HG03064 (cell line): Measurements from ENCODE around the gene ZDHHC21.
"Not testable (repeated sequence)": the region's sequence is repeated elsewhere in the genome, so short reads cannot be mapped to it uniquely, and the experiment has no call there.

Experiments
- ATAC-seq: cut with Tn5 transposase; IDR thresholded peaks from one replicate; pipeline ENCODE4 v1.9.1; 2021; ENCODE audit warnings: low read depth; ENCODE audit not compliant: unreplicated experiment

ZDHHC21 gene

DNA sequence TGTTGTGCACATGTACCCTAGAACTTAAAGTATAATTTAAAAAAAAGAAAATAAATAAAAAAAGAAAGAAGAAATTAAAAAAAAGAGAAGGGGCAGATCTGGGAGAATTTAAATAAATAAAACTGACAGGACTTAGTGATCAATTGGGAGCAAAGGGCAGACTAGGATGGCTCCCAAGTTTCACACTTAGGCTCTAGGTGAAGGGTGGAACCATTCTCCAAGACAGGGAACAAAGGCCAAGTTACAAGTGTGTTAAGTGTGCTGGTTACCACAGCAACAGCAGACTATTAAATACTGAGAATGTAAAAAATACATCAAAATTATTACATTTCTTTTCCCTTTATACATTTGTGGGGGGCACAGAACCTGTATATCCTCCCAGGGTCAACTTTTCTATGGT is 7.1 kb downstream of the ZDHHC21 start:
- ATAC-seq, result no peak

DNA sequence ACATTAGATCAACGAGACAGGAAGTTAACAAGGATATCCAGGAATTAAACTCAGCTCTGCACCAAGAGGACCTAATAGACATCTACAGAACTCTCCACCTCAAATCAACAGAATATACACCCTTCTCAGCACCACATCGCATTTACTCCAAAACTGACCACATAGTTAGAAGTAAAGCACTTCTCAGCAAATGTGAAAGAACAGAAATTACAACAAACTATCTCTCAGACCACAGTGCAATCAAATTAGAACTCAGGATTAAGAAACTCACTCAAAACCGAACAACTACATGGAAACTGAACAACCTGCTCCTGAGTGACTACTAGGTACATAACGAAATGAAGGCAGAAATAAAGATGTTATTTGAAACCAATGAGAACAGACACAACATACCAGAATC is 10.6 kb downstream of the ZDHHC21 start:
- not testable (repeated sequence) for ATAC-seq

DNA sequence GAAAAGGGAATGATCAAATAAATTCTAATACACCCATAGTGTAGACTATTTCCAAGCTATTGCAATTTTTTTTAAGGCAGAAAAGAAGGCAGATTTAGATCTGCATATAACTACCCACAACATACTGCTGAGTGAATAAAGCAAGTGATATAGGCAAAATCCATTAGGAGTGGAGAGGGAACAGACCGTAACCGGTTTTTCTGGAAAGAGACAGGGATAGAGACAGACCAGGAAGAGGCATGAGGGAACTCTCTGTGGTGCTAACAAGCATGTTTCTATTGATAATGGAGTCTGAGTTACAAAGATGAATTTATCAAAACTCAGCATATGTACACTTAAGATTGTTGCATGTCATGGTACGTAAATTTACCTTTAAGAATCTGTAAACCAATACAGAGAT is 14.5 kb downstream of the ZDHHC21 start:
- no peak for ATAC-seq

DNA sequence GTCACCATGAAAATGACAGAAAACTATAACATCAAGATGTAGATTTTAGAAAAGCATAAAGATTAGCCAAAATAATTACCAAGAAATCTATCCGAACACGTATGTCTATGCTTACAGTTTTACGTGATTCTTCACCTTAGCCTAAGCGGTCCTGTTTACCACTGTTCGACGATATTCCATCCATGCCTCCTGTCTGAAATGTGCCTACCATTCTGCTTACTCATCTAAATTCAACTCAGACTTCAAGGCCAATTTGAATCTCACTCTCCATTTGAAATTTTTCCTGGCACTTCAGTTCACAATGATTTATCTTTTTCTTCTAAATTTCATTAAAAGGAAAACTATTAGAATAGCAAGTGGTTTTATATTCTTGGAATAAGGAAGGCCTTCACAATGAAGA is 15.4 kb downstream of the ZDHHC21 start:
- no peak for ATAC-seq

DNA sequence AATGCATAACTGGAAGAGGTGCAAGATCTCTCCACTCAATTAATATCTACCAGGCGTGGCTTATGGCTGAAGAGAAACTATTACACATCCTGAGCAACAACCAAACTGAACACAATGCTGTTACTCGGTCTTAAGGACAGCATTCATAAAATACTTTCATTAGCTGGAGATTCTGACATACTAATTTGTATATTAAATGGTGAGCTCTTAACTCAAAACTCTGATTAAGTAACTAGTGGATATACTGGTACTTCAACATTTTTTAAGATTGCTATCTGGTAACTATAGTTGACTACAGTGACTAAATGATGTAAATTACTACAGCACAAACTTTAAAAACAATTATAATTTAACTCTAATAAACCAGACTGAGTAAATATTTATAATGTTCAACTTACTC is 15.8 kb downstream of the ZDHHC21 start:
- ATAC-seq, result no peak

DNA sequence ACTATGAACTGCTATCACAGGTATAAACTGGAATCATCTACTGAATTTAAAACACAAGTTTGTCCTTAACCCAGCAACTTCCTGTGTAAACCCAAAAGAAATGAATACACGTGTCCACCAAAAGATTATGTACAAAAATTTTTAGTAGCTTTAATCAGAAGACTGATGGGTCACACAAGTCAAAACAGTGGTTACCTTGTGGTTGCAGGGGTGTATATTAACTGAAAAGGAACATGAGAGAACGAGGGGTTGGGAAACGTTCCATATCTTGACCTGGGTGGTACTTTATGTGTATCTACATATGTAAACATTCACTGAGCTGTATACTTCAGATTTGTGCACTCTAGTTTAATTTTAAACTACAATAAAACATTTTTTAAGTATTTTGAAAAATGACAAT is 18.6 kb downstream of the ZDHHC21 start:
- ATAC-seq, result no peak

DNA sequence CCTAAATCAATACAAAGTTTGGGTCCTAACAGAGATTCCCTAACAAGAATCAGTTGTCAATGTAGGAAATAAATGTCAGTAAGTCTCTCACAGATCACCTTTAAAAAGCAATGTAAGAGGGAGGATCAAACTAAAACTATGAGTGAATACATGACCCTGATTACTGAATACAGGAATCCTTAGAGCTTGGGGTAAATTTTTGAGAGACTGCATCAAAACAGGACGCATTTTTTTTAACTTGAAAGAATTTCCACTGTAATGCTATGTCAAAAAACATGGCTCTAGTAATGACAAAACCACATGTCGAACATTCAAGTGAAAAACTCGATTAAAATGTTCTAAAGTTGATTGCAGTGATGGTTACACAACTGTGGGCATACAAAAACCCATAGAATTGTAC is 21.9 kb downstream of the ZDHHC21 start:
- no peak for ATAC-seq

DNA sequence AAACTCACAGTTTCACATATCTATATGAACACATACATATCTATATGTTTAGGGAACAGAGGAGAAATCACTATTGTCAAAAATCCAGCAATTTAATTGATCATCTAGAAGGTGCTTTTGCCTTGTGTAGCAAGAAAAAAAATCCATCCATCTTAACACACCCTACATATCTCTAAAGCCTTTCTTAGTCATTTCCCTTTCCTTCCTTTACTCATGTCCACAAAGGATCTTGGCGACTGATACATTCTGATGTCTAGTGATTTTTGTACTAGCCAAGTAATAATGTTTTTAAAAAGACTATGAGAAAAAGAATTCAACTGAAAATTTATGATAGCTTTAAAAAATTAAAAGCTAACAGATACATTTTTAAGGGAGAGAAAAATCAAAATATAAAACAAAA is 22.5 kb downstream of the ZDHHC21 start:
- no peak for ATAC-seq

DNA sequence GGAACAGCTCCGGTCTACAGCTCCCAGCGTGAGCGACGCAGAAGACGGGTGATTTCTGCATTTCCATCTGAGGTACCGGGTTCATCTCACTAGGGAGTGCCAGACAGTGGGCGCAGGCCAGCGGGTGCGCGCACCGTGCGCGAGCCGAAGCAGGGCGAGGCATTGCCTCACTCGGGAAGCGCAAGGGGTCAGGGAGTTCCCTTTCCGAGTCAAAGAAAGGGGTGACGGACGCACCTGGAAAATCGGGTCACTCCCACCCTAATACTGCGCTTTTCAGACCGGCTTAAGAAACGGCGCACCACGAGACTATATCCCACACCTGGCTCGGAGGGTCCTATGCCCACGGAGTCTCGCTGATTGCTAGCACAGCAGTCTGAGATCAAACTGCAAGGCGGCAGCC is 29.2 kb downstream of the ZDHHC21 start:
- ATAC-seq, result not testable (repeated sequence)

DNA sequence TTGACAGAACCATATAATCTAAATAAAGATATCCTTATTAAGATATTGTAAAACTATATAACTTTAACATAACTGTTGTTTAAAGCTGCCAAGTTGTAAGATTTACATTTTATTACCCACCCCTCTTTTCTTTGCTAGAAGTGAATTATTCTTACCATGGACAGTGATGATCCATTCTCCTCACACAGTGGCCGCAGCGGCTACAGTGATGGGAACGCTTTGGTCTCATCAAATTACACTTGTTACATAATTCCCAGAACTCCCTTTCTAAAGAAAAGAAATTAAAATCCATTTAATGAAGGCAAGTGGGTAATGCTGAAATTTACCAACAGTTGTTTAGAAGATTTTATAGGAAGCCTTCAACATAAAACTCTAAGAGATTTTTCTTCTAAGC is 31.2 kb downstream of the ZDHHC21 start:
- ATAC-seq, result no peak

DNA sequence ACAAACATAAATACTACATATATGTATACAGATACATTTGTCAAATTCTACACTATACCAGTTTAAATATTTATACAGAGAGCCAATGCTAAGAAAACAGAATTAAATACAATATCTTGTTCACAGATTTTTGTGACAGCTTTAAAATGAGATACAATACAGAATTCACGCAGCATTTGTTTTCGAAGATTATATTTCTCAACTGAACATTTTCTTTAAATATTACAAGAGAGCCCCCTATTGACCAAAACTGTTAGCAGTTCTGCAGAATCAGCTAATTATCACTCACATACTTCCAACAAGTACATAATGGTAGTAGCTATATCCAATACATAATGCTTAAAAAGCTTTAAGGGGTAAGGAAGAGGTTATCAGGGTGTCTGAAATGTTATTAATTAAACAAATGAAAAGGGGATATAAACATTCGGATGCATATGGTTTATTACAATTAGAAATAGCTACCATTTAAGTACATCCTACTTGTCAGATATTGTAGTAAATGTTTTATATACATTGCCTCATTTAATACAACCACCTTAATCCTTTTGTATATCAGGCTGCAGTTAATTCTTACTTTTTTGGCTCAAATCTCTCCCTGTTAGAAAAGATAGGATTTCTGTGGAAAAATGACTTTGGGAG is 31.7 kb downstream of the ZDHHC21 start:
- no peak for ATAC-seq

DNA sequence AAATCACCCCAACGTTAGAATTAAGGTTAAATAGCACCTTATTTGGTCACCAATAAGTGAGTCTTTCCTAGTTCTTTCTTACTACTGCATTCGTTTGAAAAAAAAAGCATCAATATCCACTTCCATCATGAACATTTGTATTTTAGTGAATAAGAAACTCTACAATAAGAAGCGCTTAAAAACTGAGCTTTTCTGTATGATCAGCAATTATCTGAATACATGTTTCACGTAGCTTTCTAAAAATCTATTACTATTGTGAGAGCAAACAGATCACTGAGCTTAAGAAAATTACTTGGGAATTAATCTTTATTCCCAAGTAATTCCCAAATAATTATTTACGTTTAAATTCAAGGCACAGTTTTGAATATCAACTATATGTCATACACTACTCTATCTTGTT is 32.5 kb downstream of the ZDHHC21 start:
- no peak for ATAC-seq

DNA sequence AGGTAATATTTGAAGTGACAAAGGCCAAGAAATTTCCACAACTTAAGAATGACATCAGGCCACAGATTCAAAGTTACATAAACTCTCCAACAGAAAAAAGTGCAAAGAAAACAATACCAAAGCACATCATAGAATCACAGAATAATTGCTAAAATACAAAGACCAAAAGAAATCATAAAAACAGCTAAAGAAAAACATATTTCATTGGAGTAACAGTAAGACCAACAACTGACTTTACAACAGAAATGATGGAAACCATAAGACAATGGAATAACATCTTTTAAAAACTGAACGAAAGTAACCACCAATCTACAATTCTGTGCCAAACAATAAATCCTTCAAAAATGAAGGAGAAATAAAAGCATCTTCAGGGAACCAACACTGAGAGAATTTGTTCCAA is 38.3 kb downstream of the ZDHHC21 start:
- no peak for ATAC-seq

DNA sequence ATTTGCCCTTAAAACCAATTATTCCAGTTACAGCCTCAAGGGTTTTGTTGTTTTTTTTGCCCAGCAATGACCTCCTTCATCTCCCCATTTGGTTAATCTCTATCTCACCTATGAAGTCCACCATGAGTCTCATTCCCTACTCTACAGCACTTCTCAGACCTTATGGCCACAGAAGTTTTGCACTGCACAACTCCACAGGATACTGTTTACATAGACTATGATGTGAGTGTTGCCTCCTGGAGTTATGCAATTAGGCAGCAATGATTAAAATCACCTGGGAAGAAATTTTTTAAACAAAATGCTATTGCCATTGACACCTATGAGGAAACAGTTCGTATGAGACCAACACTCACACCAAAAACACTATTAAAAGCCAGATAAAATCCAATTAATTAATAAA is 39.7 kb downstream of the ZDHHC21 start:
- ATAC-seq, result no peak

DNA sequence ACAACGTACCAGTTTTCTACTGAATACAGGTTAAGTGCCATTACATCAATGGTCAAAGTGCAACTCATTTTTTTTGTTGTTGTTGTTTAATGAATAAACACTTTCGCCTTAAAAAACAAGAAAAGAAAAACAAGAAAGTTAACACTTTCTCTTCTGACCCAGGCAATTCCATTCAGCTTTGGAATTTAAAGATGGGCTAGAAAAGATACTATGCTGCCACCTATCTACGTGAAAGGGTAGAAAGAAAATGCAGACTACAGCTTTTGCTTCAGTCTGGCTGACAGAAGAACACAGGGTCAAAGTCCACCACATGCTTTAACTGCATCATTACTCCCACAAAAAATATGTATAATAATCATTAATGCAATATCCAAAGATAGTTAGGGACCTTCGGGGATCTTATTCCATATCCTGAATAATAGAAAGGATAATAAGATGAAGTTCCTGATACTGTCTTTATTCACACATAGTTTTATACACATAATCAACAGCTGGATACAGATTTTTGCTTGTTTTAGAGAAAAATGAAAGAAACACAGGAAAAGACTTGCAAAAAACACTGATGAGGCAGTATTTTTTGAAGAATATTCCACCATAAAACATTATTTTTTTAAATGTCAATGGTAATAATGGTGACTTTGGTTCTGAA is 40.4 kb downstream of the ZDHHC21 start:
- no peak for ATAC-seq

DNA sequence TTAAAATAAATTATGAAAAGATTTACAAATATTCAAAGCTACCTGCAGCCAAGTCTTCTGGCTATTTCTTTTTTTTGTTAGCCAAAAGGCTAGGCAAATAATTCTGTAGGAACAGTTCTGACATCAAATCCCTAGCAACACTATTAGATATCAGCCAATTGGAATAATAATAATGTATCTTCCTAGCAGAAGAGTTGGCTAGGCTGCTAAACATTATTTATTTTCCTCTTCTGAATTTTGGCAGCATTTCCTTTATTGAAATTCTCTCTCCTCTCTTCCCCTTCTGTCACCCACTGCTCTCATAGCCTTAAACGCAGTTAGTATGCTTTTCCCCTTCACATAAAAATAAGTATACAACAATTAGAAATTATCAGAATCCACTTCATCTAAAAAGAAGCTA is 42.6 kb downstream of the ZDHHC21 start:
- no peak for ATAC-seq

DNA sequence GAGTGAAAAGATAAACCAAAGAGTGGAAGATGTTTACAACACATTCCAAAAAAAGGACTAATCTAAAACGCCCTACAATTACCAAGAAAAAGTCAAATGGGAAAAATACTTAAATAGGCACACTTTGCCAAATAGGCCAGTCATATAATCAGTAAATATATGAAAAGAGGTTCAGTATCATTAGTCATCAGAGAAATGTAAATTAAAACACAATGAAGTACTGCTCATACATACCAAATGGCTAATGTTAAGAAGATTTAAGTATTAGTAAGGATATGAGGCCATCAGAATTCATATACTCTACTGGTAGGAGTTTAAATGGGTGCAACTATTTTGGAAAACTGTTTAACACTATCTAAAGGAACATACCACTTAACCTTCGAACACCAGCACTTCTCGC is 47.6 kb downstream of the ZDHHC21 start:
- no peak for ATAC-seq

DNA sequence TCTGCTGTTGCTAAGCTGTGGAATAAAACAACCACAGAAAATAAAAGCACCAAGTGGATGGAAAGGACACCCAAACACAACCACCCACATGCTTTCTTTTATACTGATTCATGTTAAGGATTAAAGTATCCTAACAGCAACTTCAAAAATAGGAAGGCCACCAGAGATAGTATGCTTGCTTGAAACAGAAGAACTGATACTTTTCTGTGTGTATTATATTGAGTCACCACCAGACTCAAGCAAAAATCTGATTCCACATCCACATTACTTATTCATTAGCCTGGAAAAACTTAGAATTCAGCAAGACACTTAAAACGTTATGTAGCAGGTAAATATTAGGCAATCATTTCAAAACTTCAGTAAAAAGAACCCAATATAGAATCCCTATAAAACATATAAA is 52.3 kb downstream of the ZDHHC21 start:
- no peak for ATAC-seq

DNA sequence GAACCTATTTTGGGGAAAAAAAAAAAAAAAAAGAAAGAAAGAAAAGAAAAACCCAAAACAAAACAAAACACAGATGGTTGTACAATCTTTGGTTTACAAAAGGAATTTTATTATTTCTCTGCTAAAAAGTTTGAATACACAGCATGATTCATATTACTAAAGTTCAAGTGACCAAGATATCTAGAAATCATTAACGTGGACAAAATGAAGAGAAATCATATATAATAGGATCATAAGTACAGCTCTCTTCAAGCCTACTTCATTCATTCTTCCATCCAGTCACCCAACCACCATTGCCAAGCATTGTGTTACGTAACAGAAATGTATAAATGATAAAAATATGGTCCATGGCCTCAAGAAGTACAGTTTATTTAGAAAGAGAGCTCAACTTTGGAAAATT is 52.9 kb downstream of the ZDHHC21 start:
- no peak for ATAC-seq

DNA sequence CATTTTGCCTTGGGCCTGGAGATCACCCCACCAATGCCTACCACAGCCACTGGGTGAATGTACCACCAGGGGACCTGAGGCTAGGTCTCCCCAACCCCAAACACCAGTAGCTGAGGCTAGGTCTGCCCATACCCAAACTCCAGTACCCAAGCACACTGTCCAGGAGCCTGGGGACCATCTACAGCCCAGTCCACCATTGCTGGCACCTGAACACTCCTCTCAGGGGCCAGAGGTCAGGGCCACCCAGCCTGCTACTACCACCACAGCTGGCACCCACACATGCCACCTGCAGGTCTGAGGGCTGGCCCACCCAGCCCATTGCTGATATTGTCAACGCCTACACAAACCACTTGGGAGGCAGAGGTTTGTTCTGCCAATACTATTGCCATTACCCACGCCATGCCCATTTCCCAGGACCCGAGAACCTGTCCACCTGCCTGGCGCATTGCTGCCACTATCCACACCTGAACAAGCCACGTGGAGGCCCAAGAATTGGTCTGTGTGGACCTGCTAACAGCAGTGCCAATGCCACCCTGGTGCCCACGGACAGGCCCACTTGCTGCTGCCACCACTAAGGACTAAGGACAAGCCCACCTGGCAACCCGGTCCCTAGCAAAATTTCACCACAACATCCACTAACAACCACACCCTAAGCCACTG is 59.2 kb downstream of the ZDHHC21 start:
- no peak for ATAC-seq

DNA sequence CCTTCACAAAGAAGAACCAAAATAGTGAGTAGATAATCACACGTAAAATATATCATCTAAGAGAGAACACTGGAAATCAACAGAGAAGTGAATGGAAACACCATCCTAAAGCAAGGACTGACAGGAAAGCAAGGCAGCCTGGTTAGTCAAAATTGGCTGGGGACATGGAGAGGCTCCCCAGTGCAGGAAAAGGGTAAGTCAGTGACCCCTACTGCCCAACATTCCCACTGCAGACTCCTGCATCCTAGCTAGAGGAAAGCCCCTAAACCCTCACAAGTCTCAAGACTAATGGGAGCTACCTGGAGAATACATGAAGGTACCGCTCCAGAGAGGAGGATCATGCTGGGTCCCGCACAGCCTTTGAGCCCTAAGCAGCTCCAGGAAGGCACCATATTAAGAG is 60.1 kb downstream of the ZDHHC21 start:
- no peak for ATAC-seq

DNA sequence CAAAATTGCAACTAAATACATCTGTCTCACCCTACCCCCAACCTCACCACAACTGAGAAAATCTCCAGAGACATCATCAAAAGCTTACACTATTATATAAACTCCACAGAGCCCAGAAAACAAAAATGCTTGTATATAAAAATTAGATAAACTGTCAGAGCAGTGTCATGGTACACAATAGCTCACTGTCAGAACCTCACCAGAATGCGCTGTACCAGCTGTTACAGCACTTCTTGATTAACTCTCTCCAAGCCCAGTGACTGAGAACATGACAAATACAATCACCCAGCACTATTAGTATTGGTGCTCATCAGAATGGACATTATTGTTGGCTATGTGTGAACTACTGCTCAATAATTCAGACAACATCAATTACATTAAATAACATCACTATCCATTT is 65.7 kb downstream of the ZDHHC21 start:
- ATAC-seq, result no peak
